Neuronal stem cell (in vitro differentiated cells): ENCODE results near the gene PGA4.

Experiments
- DNase-seq: peaks from one replicate; pipeline ENCODE4 v3.0.0-alpha.2; 2013; ENCODE audit warnings: low spot score
- H2AFZ ChIP-seq: one replicate; pipeline ENCODE4 v1.6.1; 2013; ENCODE audit warnings: mild to moderate bottlenecking, low read length, inconsistent platforms
- H2AK5ac ChIP-seq: 2 replicates; pipeline ENCODE4 v1.6.1; 2013; ENCODE audit warnings: low read depth, mild to moderate bottlenecking, inconsistent platforms, low read length, moderate library complexity, mixed read lengths
- H2BK120ac ChIP-seq: 2 replicates; pipeline ENCODE4 v1.6.1; 2013; ENCODE audit warnings: low read depth, mild to moderate bottlenecking, inconsistent platforms, low read length, moderate library complexity, mixed read lengths
- H2BK12ac ChIP-seq: one replicate; pipeline ENCODE4 v1.6.1; 2013; ENCODE audit warnings: low read length, inconsistent platforms
- H2BK15ac ChIP-seq: 2 replicates; pipeline ENCODE4 v1.6.1; 2013; ENCODE audit warnings: mild to moderate bottlenecking, low read length, inconsistent platforms, mixed read lengths
- H2BK5ac ChIP-seq: one replicate; pipeline ENCODE4 v1.6.1; 2013; ENCODE audit warnings: inconsistent platforms, mild to moderate bottlenecking, low read length, moderate library complexity
- H3K14ac ChIP-seq: one replicate; pipeline ENCODE4 v1.6.1; 2013; ENCODE audit warnings: low read length, inconsistent platforms
- H3K18ac ChIP-seq: 2 replicates; pipeline ENCODE4 v1.6.1; 2013; ENCODE audit warnings: low read length, inconsistent platforms
- H3K23ac ChIP-seq: 2 replicates; pipeline ENCODE4 v1.6.1; 2013; ENCODE audit warnings: low read depth, mild to moderate bottlenecking, mixed read lengths, low read length, inconsistent platforms; ENCODE audit not compliant: poor library complexity
- H3K27ac ChIP-seq: replicated peaks from 3 replicates; pipeline ENCODE4 v1.5.1; 2013; ENCODE audit warnings: low read length, inconsistent platforms
- H3K27me3 ChIP-seq, 3 experiments: 2 replicates each; pipeline ENCODE4 v1.6.1; 2013; ENCODE audit warnings: low read length in 3 of 3, mild to moderate bottlenecking in 2 of 3, inconsistent platforms in 1 of 3, low read depth in 1 of 3, mixed read lengths in 1 of 3, moderate library complexity in 1 of 3; ENCODE audit not compliant: control insufficient read depth in 3 of 3, insufficient read depth in 3 of 3
- H3K36me3 ChIP-seq, 2 donors: replicated peaks in 1 of 2; 2 replicates each; pipeline ENCODE4 v1.6.1; 2013; ENCODE audit warnings: low read length in 2 of 2; ENCODE audit not compliant: control insufficient read depth in 2 of 2, insufficient read depth in 2 of 2
- H3K4ac ChIP-seq: 2 replicates; pipeline ENCODE4 v1.6.1; 2013; ENCODE audit warnings: inconsistent platforms, mild to moderate bottlenecking, low read length, moderate library complexity
- H3K4me1 ChIP-seq, 2 donors: 1 replicate in 1 of 2; 2 replicates in 1 of 2; pipeline ENCODE4 v1.6.1; 2013; ENCODE audit warnings: low read length in 2 of 2, low read depth in 1 of 2; ENCODE audit not compliant: control insufficient read depth in 2 of 2, insufficient read depth in 1 of 2
- H3K4me2 ChIP-seq: one replicate; pipeline ENCODE4 v1.6.1; 2013; ENCODE audit warnings: mild to moderate bottlenecking, low read length, inconsistent platforms; ENCODE audit not compliant: insufficient read depth, poor library complexity, severe bottlenecking
- H3K4me3 ChIP-seq, 2 donors: 2 replicates each; pipeline ENCODE4 v1.5.1; 2013; ENCODE audit warnings: low read length in 2 of 2, mild to moderate bottlenecking in 2 of 2, inconsistent platforms in 1 of 2, moderate library complexity in 1 of 2
- H3K79me1 ChIP-seq: one replicate; pipeline ENCODE4 v1.6.1; 2013; ENCODE audit warnings: low read depth, mild to moderate bottlenecking, inconsistent platforms, low read length, moderate library complexity
- H3K9ac ChIP-seq: one replicate; pipeline ENCODE4 v1.6.1; 2013; ENCODE audit warnings: mild to moderate bottlenecking, low read depth, low read length, inconsistent platforms; ENCODE audit not compliant: poor library complexity
- H3K9me3 ChIP-seq, 2 donors: replicated peaks in 1 of 2; 2 replicates each; pipeline versions ENCODE3 to v1.6.1; 2013; ENCODE audit warnings: low read length in 2 of 2, mild to moderate bottlenecking in 2 of 2, inconsistent platforms in 1 of 2, low read depth in 1 of 2, mixed read lengths in 1 of 2, moderate library complexity in 1 of 2; ENCODE audit not compliant: control insufficient read depth in 2 of 2, insufficient read depth in 1 of 2
- H4K8ac ChIP-seq: one replicate; pipeline ENCODE4 v1.6.1; 2013; ENCODE audit warnings: low read depth, mild to moderate bottlenecking, inconsistent platforms, low read length, moderate library complexity
- H4K91ac ChIP-seq: one replicate; pipeline ENCODE4 v1.6.1; 2013; ENCODE audit warnings: low read length, low read depth, mild to moderate bottlenecking, inconsistent platforms; ENCODE audit not compliant: poor library complexity
- WGBS, 2 donors: extraction: QIAGEN DNeasy Blood & Tissue Kit; methylation state at CpG; one replicate each; pipeline ENCODE4 v1.1.7; 2013; ENCODE audit warnings: missing lambda C conversion rate in 2 of 2, mixed read lengths in 1 of 2; ENCODE audit not compliant: insufficient read length in 2 of 2, insufficient replicate concordance in 1 of 2; ENCODE audit errors: extremely low coverage in 2 of 2; 5-methylcytosine and 5-hydroxymethylcytosine counted together

The PGA4 gene

DNA sequence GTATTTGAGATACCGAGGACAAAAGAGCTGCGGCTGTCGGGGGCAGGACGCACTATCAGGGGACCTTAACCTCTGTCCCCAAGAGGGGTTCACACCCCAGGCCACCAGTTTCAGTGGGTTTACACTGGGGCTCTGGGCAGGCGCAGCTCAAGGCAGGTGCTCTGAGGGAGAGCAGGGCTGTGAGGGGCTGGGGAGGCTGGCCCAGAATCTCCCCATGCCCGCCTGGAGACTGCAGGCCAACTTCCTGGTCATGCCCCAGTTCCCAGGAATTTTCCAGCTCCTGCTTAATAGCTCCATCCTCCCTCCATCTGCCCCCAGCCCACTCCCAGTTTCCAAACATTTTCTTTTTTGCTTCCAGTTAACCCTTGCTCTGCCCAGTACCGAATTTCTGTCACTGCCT is 26.4 kb upstream of the PGA4 start:
- no CpG with 5 or more reads among the region's 7 CpGs for WGBS, 2 donors
- H2AFZ ChIP-seq, result no peak overlapping the region
- H3K27ac ChIP-seq, result no peak overlapping the region
- H3K36me3 ChIP-seq, result no peaks in the 10 kb centered on the region
- H3K4me3 ChIP-seq, result no peak overlapping the region
- H3K4me2 ChIP-seq, result no peak overlapping the region
- H2BK12ac ChIP-seq, result no peak overlapping the region
- H3K14ac ChIP-seq, result no peak overlapping the region
- no peak overlapping the region for H4K91ac ChIP-seq
- no peak overlapping the region for H4K8ac ChIP-seq
- H3K27me3 ChIP-seq, result peaks cover 0 to 9% (median 0%) of the 10 kb centered on the region in 3 experiments
- H3K18ac ChIP-seq, result peak overlapping the region; percentile 51
- no peak overlapping the region for H3K4ac ChIP-seq
- no peak overlapping the region for H2BK120ac ChIP-seq
- H3K9ac ChIP-seq, result no peak overlapping the region
- H3K79me1 ChIP-seq, result no peaks in the 10 kb centered on the region
- H2BK5ac ChIP-seq, result peak overlapping the region; percentile 24
- H3K23ac ChIP-seq, result no peak overlapping the region
- H3K9me3 ChIP-seq, result peaks cover 0 to 2% of the 10 kb centered on the region in 2 donors
- no peak for DNase-seq
- H2AK5ac ChIP-seq, result no peak overlapping the region
- H2BK15ac ChIP-seq, result no peak overlapping the region
- no peaks in the 10 kb centered on the region for H3K4me1 ChIP-seq

DNA sequence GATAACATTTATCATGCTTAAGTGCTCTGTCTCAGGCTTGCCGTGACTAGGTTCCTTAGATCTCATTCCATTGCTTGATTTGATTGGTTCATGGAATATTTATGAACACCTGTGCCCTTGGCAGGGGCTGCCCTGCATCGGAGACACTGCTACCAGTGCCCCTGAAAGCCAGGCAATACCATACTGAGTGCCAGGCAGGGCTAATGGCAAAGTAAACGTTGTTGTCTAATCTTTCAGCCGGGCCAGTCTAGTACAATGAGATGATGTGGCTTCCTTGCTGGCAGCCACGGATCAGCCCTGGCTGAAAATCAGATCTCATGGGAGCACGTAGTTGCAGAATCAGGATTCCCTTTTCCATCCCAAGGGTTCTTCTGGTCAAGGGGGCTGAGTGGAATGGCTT is 23.8 kb upstream of the PGA4 start:
- Histone ChIP-seq H3K36me3 (no peaks in the 10 kb centered on the region), H3K4me3 (no peak overlapping the region), H2BK15ac (no peak overlapping the region), H2BK12ac (no peak overlapping the region), H3K27ac (no peak overlapping the region), H2AFZ (no peak overlapping the region), H3K79me1 (no peaks in the 10 kb centered on the region), H3K23ac (no peak overlapping the region), H4K91ac (no peak overlapping the region), H2AK5ac (peak overlapping the region; percentile 70), H3K4me2 (no peak overlapping the region), H3K27me3 (peaks cover 0 to 9% (median 0%) of the 10 kb centered on the region in 3 experiments), H3K9me3 (peaks cover 0 to 2% of the 10 kb centered on the region in 2 donors), H3K4me1 (no peaks in the 10 kb centered on the region), H3K18ac (no peak overlapping the region), H2BK5ac (no peak overlapping the region), H4K8ac (no peak overlapping the region), H3K4ac (no peak overlapping the region), H3K14ac (no peak overlapping the region), H3K9ac (peak overlapping the region; percentile 36), H2BK120ac (no peak overlapping the region)
- DNase-seq, result no peak
- WGBS, 2 donors, result no CpG with 5 or more reads among the region's 6 CpGs

DNA sequence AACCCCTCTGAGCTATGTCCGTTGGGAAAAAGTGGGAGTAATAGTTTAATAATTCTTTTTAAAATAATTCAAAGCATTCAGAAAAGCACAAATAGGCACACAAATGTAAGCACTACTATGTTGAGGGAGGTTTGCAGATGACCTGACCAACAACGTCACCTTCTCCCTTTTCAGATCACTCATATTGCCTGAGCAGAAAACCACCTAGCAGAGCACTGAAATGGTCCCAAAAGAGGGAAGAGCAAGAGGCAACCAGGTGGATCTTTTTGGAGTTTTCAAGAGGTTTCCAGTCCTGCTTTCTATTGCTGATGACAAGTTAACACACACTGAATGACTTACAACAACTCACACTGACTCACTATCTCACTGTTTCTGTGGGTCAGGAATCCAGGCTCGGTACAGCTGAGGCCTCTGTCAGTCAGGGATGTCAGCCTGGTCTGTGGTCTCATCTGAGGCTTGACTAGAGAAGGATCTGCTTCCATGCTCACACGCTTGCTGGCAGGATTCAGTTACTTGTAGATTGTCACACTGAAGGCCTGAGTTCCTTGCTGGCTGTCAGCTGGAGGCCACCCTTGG is 23.1 kb upstream of the PGA4 start:
- Histone ChIP-seq H3K4me1 (no peaks in the 10 kb centered on the region), H3K27me3 (peaks cover 0 to 9% (median 0%) of the 10 kb centered on the region in 3 experiments), H3K27ac (no peak overlapping the region), H2AK5ac (no peak overlapping the region), H2BK12ac (no peak overlapping the region), H3K36me3 (no peaks in the 10 kb centered on the region), H3K18ac (no peak overlapping the region), H4K8ac (no peak overlapping the region), H3K4ac (no peak overlapping the region), H3K79me1 (no peaks in the 10 kb centered on the region), H3K14ac (no peak overlapping the region), H4K91ac (no peak overlapping the region), H3K4me2 (no peak overlapping the region), H2BK120ac (no peak overlapping the region), H2BK15ac (no peak overlapping the region), H3K9me3 (peaks cover 0 to 2% of the 10 kb centered on the region in 2 donors), H2AFZ (no peak overlapping the region), H3K4me3 (no peak overlapping the region), H3K9ac (no peak overlapping the region), H2BK5ac (no peak overlapping the region), H3K23ac (no peak overlapping the region)
- DNase-seq, result no peak
- WGBS, 2 donors, result no CpG with 5 or more reads among the region's 4 CpGs

DNA sequence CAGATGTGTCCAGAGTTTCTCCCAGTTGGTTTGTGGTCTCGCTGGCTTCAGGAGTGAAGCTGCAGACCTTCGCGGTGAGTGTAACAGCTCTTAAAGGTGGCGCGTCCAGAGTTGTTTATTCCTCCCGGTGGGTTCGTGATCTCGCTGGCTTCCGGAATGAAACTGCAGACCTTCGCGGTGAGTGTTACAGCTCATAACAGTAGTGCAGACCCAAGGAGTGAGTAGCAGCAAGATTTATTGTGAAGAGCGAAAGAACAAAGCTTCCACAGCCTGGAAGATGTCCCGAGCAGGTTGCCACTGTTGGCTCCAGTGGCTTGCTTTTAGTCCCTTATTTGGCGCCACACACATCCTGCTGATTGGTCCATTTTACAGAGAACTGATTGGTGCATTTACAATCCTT is 20.7 kb upstream of the PGA4 start:
- H3K4me1 ChIP-seq, result peaks cover 0 to 6% of the 10 kb centered on the region in 2 donors
- no peaks in the 10 kb centered on the region for H3K79me1 ChIP-seq
- H3K23ac ChIP-seq, result no peak overlapping the region
- H2BK15ac ChIP-seq, result no peak overlapping the region
- H2BK120ac ChIP-seq, result no peak overlapping the region
- H3K4me2 ChIP-seq, result no peak overlapping the region
- no peaks in the 10 kb centered on the region for H3K36me3 ChIP-seq
- no peaks in the 10 kb centered on the region for H3K27me3 ChIP-seq
- no peak overlapping the region for H3K18ac ChIP-seq
- DNase-seq, result no peak
- no peak overlapping the region for H3K14ac ChIP-seq
- H2AFZ ChIP-seq, result no peak overlapping the region
- peaks cover 0 to 2% of the 10 kb centered on the region in 2 donors for H3K9me3 ChIP-seq
- no peak overlapping the region for H2AK5ac ChIP-seq
- no peak overlapping the region for H3K4ac ChIP-seq
- no peak overlapping the region for H2BK5ac ChIP-seq
- no peak overlapping the region for H3K4me3 ChIP-seq
- no peak overlapping the region for H3K27ac ChIP-seq
- no peak overlapping the region for H2BK12ac ChIP-seq
- H4K91ac ChIP-seq, result no peak overlapping the region
- no peak overlapping the region for H4K8ac ChIP-seq
- H3K9ac ChIP-seq, result no peak overlapping the region
- WGBS, 2 donors, result no CpG with 5 or more reads among the region's 14 CpGs
